SK-N-SH (cell line): ENCODE data around the gene ZNF71. TPM values are rescaled to one million over a fixed set of nuclear protein-coding genes. Genes with fewer than 3 reads are reported as not detected.

Source experiments
- CTCF ChIA-PET: fragments of 300-600, 350-600 bp; formaldehyde crosslinking; extraction: SDS; loops from one replicate; lab custom pipeline; 2021; lab: Yijun Ruan, JAX
- POLR2A ChIA-PET: fragments of 350-600 bp; sonication (Branson Sonifier 250); formaldehyde crosslinking; extraction: SDS; loops from one replicate; lab custom pipeline; 2020; ENCODE audit warnings: antibody characterized with exemption, inconsistent platforms; lab: Yijun Ruan, JAX
- DNase-seq: peaks from one replicate; pipeline ENCODE4 v3.0.0; 2012
- H2AFZ ChIP-seq: fragments of 200-600 bp; sonication (generic); 2 replicates; pipeline ENCODE4 v1.8.1; 2016; ENCODE audit warnings: antibody characterized with exemption, mild to moderate bottlenecking, low read depth
- H3F3A ChIP-seq: fragments of 200-600 bp; sonication (generic); replicated peaks from 2 replicates; pipeline ENCODE3; 2016; ENCODE audit warnings: antibody characterized with exemption, mild to moderate bottlenecking; ENCODE audit not compliant: insufficient read depth
- H3K27ac ChIP-seq, 2 experiments: fragments of 200-500 bp in 1 of 2; fragments of 200-600 bp in 1 of 2; sonication (Bioruptor generic) in 1 of 2; sonication (generic), shearing (Covaris generic) in 1 of 2; 2 replicates each; pipeline versions ENCODE4 v1.5.1 to v1.6.1; 2014 to 2016; ENCODE audit warnings: low read depth in 2 of 2, inconsistent platforms in 1 of 2, low read length in 1 of 2, mild to moderate bottlenecking in 1 of 2, mixed read lengths in 1 of 2
- H3K27me3 ChIP-seq: fragments of 200-600 bp; sonication (generic), shearing (Covaris generic); 2 replicates; pipeline ENCODE4 v1.6.1; 2016; ENCODE audit warnings: mixed run types; ENCODE audit not compliant: insufficient read depth
- H3K36me3 ChIP-seq, 2 experiments: fragments of 200-500 bp in 1 of 2; fragments of 200-600 bp in 1 of 2; sonication (Bioruptor generic) in 1 of 2; sonication (generic) in 1 of 2; replicated peaks in 1 of 2; 2 replicates each; pipeline versions ENCODE3 to v1.5.1; 2014 to 2016; ENCODE audit warnings: low read length in 1 of 2, mild to moderate bottlenecking in 1 of 2; ENCODE audit not compliant: insufficient read depth in 2 of 2, control insufficient read depth in 1 of 2
- H3K4me1 ChIP-seq, 2 experiments: fragments of 200-500 bp in 1 of 2; fragments of 200-600 bp in 1 of 2; sonication (Bioruptor generic) in 1 of 2; sonication (generic), shearing (Covaris generic) in 1 of 2; 2 replicates each; pipeline versions ENCODE4 v1.5.1 to v1.6.1; 2014 to 2016; ENCODE audit warnings: low read depth in 1 of 2, low read length in 1 of 2, mixed run types in 1 of 2; ENCODE audit not compliant: insufficient read depth in 2 of 2, control insufficient read depth in 1 of 2
- H3K4me2 ChIP-seq: fragments of 200-600 bp; sonication (generic), shearing (Covaris generic); 2 replicates; pipeline ENCODE4 v1.6.1; 2017; ENCODE audit warnings: mixed run types
- H3K4me3 ChIP-seq, 2 experiments: fragments of 200-500 bp in 1 of 2; fragments of 200-600 bp in 1 of 2; sonication (Bioruptor generic) in 1 of 2; sonication (generic), shearing (Covaris generic) in 1 of 2; 2 replicates each; pipeline versions ENCODE4 v1.5.1 to v1.8.1; 2014 to 2016; ENCODE audit warnings: low read depth in 2 of 2, inconsistent platforms in 1 of 2, low read length in 1 of 2, mild to moderate bottlenecking in 1 of 2, mixed read lengths in 1 of 2, moderate library complexity in 1 of 2
- H3K79me2 ChIP-seq: fragments of 200-600 bp; sonication (generic); 2 replicates; pipeline ENCODE4 v1.8.1; 2017; ENCODE audit warnings: mild to moderate bottlenecking; ENCODE audit not compliant: insufficient read depth
- H3K9ac ChIP-seq: fragments of 200-600 bp; sonication (generic); 2 replicates; pipeline ENCODE4 v1.6.1; 2017; ENCODE audit warnings: mixed run types
- H3K9me2 ChIP-seq: fragments of 200-600 bp; sonication (generic); 2 replicates; pipeline ENCODE4 v1.6.1; 2017; ENCODE audit warnings: mixed run types
- H3K9me3 ChIP-seq: fragments of 200-600 bp; sonication (generic); 2 replicates; pipeline ENCODE4 v1.6.1; 2017; ENCODE audit warnings: mixed run types, mild to moderate bottlenecking, moderate library complexity
- H4K20me1 ChIP-seq: fragments of 200-600 bp; sonication (generic); 2 replicates; pipeline ENCODE4 v1.6.1; 2017; ENCODE audit warnings: mild to moderate bottlenecking, mixed run types; ENCODE audit not compliant: insufficient read depth
- FOXM1 ChIP-seq: IDR thresholded peaks from 2 replicates; pipeline ENCODE4 v1.4.0; 2012; ENCODE audit warnings: low read depth, mild to moderate bottlenecking
- POLR2AphosphoS5 ChIP-seq: IDR thresholded peaks from 2 replicates; pipeline ENCODE4 v1.6.1; 2012; ENCODE audit warnings: low read depth, low read length
- TEAD4 ChIP-seq: IDR thresholded peaks from 2 replicates; pipeline ENCODE4 v1.4.0; 2012; ENCODE audit warnings: mild to moderate bottlenecking, borderline replicate concordance; ENCODE audit not compliant: insufficient read depth
- WGBS: methylation state at CpG from one replicate; pipeline ENCODE4 v1.1.6; 2017; ENCODE audit warnings: low lambda C conversion rate; 5-methylcytosine and 5-hydroxymethylcytosine counted together
- polyA plus RNA-seq, 3 experiments: library from polyadenylated mRNA; depleted of rRNA; stranded (reverse); fragments of >200 nt; gene quantifications; 2 replicates each; pipeline ENCODE4 v1.2.3, GENCODE V29; 2012
- TF ChIP-seq, protein P1 (sequence below): IDR thresholded peaks from 2 replicates; pipeline ENCODE4 v1.6.1; 2012; ENCODE audit warnings: mild to moderate bottlenecking, low read depth, low read length, moderate library complexity

The ZNF71 gene
- polyA plus RNA-seq, 1 of the 3 experiments (the other 2 are of a cell fraction): 6.3 TPM

DNA sequence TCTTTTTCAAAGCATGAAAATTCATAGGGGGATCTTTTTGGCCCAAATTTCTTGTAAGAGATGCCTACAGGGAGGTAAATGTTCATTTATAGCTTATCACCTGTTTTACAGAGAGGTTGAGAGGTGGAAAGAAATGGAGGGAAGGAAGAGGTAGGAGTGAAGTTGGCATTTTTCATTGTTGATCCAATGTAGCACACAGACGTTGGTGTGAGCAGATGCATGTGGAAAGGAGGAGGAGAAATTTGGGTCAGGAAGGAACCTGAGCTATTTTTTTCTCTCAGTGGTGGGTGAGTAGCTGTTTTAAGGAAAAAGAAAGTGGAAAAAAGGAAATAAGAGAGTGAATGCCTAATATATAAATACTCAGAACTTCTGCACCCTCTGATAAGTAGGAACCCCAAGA, 37.9 kb downstream of the ZNF71 start:
- no peak for DNase-seq
- no peaks in the 10 kb centered on the region for H3K9me3 ChIP-seq

GRCh38 chr19:56637976-56638555, 43.0 kb downstream of the ZNF71 start:
- WGBS: 64% methylated on average over 16 of the region's 21 CpGs
- Histone ChIP-seq H3K9me2 (no peaks in the 10 kb centered on the region), H3K4me3 (no peak overlapping the region), H3K27ac (no peak overlapping the region), H4K20me1 (no peaks in the 10 kb centered on the region), H3K4me2 (no peak overlapping the region), H3K9ac (no peak overlapping the region)
- CTCF ChIA-PET: no interaction called here
- no peak for TF ChIP-seq POLR2AphosphoS5
- TF ChIP-seq, protein P1, sequence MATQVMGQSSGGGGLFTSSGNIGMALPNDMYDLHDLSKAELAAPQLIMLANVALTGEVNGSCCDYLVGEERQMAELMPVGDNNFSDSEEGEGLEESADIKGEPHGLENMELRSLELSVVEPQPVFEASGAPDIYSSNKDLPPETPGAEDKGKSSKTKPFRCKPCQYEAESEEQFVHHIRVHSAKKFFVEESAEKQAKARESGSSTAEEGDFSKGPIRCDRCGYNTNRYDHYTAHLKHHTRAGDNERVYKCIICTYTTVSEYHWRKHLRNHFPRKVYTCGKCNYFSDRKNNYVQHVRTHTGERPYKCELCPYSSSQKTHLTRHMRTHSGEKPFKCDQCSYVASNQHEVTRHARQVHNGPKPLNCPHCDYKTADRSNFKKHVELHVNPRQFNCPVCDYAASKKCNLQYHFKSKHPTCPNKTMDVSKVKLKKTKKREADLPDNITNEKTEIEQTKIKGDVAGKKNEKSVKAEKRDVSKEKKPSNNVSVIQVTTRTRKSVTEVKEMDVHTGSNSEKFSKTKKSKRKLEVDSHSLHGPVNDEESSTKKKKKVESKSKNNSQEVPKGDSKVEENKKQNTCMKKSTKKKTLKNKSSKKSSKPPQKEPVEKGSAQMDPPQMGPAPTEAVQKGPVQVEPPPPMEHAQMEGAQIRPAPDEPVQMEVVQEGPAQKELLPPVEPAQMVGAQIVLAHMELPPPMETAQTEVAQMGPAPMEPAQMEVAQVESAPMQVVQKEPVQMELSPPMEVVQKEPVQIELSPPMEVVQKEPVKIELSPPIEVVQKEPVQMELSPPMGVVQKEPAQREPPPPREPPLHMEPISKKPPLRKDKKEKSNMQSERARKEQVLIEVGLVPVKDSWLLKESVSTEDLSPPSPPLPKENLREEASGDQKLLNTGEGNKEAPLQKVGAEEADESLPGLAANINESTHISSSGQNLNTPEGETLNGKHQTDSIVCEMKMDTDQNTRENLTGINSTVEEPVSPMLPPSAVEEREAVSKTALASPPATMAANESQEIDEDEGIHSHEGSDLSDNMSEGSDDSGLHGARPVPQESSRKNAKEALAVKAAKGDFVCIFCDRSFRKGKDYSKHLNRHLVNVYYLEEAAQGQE: peak; percentile 94
- TF ChIP-seq, all 33 proteins: peak for 1
- H3K27me3 ChIP-seq: no peaks in the 10 kb centered on the region
- POLR2A ChIA-PET: no interaction called here
- H2AFZ ChIP-seq: no peak overlapping the region
- no peaks in the 10 kb centered on the region for H3K36me3 ChIP-seq
- DNase-seq: no peak
- no peaks in the 10 kb centered on the region for H3F3A ChIP-seq
- no peaks in the 10 kb centered on the region for H3K4me1 ChIP-seq
- H3K79me2 ChIP-seq: no peaks in the 10 kb centered on the region
- no peaks in the 10 kb centered on the region for H3K9me3 ChIP-seq

More for the DNA sequence above, 37.9 kb downstream of the ZNF71 start:
- H3K4me3 ChIP-seq: no peak overlapping the region
- H3K36me3 ChIP-seq: no peaks in the 10 kb centered on the region
- H4K20me1 ChIP-seq: no peaks in the 10 kb centered on the region
- no peaks in the 10 kb centered on the region for H3K79me2 ChIP-seq
- no peak overlapping the region for H3K9ac ChIP-seq
- POLR2A ChIA-PET: no interaction called here
- no peaks in the 10 kb centered on the region for H3K4me1 ChIP-seq
- no peaks in the 10 kb centered on the region for H3K9me2 ChIP-seq
- H3K4me2 ChIP-seq: no peak overlapping the region
- 5% methylated on average over 1 of the region's 1 CpG for WGBS
- TF ChIP-seq TEAD4: no peak
- CTCF ChIA-PET: interaction anchor here (0.6 kb wide), 1 partner anchor 1697 kb away, joined by 3 read pairs; no protein-coding TSS in a partner anchor
- no peak overlapping the region for H3K27ac ChIP-seq
- no peak overlapping the region for H2AFZ ChIP-seq
- H3F3A ChIP-seq: no peaks in the 10 kb centered on the region
- no peaks in the 10 kb centered on the region for H3K27me3 ChIP-seq

DNA sequence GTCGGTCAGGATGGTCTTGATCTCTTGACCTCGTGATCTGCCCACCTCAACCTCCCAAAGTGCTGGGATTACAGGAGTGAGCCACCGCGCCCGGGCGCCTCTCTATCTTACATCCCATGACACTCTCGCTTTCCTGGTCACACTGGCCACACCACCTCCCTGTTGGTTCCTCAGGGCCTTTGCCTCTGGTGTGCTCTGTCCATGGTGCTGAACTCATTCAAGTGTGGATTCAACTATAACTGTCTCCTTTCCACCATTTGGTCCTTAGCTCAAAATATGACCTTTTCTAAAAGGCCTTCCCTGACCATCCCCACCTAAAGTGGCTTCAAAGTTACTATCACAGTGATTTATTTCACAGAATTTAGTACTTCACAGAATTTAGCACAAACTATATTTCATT, 44.1 kb downstream of the ZNF71 start:
- no peaks in the 10 kb centered on the region for H3K79me2 ChIP-seq
- H3K27me3 ChIP-seq: no peaks in the 10 kb centered on the region
- no peaks in the 10 kb centered on the region for H3K36me3 ChIP-seq
- no peaks in the 10 kb centered on the region for H3K4me1 ChIP-seq
- H3K4me3 ChIP-seq: no peak overlapping the region
- WGBS: 71% methylated on average over 7 of the region's 7 CpGs
- TF ChIP-seq, protein P1: peak; percentile 88
- no peak for TF ChIP-seq FOXM1
- no peaks in the 10 kb centered on the region for H3K9me2 ChIP-seq
- no peak for DNase-seq
- no peak overlapping the region for H3K27ac ChIP-seq
- H3K9me3 ChIP-seq: no peaks in the 10 kb centered on the region
- H2AFZ ChIP-seq: no peak overlapping the region
- no peaks in the 10 kb centered on the region for H3F3A ChIP-seq
- no peak overlapping the region for H3K4me2 ChIP-seq
- CTCF ChIA-PET: no interaction called here
- H3K9ac ChIP-seq: no peak overlapping the region
- POLR2A ChIA-PET: no interaction called here
- no peaks in the 10 kb centered on the region for H4K20me1 ChIP-seq
